GM19397 (cell line): ENCODE data around the gene TNPO3.
"Not testable (repeated sequence)": the region's sequence is repeated elsewhere in the genome, so short reads cannot be mapped to it uniquely, and the experiment has no call there.

ENCODE experiments used
- ATAC-seq: cut with Tn5 transposase; IDR thresholded peaks from one replicate; pipeline ENCODE4 v1.9.1; 2021; ENCODE audit warnings: mild to moderate bottlenecking, moderate library complexity; ENCODE audit not compliant: unreplicated experiment

TNPO3 gene

DNA sequence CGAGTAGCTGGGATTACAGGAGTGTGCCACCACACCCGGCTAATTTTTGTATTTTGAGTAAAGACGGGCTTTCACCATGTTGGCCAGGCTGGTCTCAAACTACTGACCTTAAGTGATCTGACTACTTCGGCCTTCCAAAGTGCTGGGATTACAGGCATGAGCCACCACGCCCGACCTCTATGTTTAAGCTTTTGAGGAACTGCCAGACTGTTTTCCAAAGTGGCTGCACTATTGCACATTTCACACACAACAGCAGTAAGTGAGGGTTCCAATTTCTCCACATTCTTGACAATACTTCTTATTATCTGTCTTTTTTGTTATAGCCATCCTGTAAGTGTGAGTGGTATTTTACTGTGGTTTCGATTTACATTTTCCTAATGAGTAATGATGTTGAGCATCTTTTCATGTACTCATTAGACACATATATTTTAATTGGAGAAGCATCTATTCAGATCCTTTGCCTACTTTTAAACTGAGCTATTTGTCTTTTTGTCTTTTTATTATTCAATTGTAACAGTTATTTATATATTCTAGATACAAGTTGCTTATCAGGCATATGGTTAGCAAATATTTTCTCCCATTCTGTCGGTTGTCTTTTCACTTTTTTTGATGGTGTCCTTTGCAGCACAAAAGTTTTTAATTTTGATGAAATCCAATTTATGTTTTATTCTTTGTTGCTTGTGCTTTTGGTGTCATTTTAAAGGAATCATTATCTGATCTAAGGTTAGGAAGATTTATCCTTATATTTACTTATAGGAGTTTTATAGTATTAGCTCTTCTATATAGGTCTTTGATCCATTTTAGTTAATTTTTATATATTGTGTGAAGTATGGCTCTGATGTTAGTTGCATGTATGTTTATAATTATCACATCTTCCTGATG lies 130.0 kb downstream of the TNPO3 start:
- ATAC-seq, result no peak

GRCh38 chr7:128923411-128923800 lies 131.5 kb downstream of the TNPO3 start:
- no peak for ATAC-seq

DNA sequence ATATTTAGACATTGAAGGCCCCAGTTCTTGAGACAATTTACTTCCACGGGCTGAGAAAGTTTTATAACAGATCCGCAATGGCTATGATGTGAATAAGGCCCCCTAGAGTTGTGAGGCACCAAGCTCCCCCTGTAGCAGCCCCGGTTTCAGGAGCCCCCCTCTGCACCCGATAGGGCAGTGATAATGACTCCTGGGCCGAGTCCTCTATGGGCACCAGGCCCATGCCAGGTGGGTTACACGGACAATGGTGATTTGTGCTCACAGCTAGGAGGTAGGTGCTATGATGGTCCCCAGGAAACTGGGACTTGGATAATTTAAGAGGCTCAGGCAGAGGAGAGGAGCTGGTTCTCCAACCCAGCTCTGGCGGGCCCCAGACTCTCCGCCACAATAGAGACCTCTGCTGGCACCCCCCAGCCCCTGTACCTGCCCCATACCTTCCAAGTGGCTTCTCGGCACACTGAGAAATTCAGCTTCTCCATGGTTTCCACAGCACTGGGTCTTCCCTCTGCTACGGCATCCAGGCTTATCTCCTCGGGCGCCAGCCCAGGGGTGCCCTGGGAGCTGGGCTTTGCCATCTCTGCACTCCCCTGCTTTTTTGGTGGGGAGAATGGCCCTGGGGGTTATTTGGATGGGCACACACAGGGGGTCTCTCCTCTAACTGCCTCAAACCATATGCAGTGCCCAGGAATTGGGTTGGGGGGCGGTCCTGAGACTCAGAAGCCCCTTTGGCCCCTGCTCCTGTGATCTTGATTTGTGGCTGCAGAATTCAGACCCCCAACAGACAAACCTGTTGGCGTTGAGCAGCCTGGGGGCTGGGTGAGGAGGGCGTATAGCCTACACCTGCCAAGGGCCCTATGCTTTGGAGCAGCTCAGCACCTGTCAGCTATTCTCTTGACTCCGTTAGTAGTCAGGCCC lies 132.2 kb downstream of the TNPO3 start:
- ATAC-seq, result no peak

DNA sequence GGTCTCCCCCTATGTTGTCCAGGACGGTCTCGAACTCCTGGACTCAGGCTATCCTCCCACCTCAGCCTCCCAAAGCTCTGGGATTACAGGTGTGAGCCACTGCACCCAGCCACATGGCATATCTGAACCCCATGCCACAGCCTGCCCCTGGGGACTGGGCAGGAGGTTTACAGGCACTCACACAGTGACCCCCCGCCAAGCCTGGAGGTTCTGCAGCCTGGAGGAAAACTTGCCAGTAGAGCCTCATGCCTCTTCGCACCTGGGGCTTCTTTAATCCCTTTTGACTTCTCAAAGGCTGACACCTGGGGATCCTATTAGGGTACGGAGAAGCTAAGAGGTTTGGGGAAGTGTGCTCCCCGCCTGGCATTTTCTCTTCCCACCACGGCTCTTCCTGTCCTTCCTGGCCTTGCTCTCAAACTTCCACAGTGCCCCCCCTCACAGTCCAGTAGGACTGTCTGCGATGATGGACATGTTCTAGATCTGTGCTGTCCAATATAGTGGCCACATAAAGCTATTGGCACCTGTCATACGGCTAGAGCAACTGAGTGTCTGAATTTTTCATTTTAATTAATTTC lies 133.0 kb downstream of the TNPO3 start:
- no peak for ATAC-seq

DNA sequence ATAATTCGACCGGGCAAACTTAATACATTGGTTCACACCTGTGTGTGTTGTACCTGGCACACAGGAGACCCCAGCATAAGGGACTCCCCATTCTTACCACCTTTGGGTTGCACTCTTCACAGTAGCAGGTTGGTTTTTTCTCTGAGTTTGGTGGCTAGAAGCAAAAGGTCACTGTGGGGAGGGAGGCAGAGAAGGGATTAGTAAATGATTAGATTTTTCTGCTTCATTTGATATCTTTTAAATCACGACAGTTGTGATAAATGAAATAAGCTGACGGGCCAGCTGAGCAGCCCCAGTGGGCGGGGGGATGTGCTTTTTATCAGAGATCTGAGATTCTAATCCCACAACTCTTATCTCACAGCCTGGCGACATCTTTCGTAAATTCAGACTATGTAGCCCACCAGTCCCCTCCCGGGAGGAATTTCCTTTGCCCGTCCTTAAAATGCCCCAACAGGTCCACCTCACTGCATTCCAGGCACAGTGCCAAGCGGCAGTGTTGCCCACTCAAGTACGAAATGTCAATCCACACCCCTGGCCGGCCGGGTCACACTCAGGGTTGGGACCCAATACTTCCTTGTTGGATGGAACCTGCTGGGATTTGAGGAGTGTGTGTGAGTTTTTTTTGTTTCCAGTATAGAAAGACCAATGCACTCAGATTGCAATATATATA lies 133.9 kb downstream of the TNPO3 start:
- ATAC-seq, result no peak

DNA sequence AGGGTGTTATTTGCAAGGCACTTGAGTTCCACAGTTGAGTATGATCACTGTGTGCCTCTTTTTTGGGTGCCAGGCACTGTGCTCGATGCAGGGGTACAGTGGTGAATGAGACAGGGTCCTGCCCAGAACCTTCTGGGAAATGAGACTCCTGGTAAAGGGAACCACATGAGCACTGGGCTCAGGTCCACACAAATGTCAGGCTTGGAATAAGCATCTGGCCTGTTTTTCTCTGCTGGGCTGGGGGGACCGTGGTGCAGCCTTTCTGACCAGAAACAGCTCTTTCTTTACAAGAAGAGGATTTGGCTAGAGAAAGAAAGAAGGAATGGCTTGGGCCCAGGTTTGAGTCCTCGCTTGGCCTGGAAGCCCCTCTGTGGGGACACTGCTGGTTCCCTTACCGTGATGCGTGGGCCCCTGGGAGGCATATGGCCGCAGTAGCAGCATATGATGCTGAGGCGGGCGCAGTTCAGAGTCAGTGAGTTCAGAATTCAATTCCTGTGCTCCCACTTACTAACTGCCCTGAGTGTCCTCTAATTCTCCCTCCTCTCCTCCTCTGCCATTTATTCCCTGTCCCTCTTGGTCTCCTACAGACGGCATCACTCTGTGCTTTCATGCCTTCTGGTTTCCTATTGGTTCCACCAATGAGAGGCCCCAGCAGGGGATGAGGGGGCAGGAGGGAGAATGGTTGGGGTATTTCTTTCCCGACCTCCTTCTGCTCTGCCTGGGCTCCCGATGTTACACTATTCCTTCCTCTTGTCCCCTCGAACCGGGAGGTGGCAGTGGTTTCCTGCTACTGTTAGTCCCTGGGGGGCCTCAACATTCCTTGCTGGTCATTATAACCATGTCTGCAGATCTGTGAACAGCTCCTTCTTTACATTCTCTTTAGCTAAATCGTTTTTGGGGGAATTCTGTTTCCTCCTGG lies 134.8 kb downstream of the TNPO3 start:
- ATAC-seq, result no peak

- ATAC-seq, result no peak
These were observed 135.7 kb downstream of the TNPO3 start for GRCh38 chr7:128919241-128919640.

- no peak for ATAC-seq
These were observed 136.8 kb downstream of the TNPO3 start for GRCh38 chr7:128918016-128918665.

DNA sequence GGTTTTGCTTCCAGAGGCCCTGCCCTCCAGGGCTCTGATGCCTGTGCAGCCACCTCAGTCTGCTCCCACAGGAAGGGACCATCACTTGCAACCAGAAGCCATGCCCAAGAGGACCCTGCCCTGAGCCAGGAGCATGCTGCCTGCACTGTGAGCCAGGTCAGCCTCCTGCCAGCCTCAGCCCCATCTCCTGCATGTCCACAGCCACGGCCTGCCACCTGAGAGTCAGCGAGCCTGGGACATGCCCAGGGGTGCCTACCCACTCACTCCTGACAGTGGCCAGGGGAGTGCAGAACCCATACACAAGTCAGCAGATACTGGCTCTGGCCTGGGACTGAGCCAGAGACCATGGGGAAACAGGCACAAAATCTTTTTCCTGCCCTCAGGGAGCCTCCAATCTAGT lies 137.8 kb downstream of the TNPO3 start:
- no peak for ATAC-seq

DNA sequence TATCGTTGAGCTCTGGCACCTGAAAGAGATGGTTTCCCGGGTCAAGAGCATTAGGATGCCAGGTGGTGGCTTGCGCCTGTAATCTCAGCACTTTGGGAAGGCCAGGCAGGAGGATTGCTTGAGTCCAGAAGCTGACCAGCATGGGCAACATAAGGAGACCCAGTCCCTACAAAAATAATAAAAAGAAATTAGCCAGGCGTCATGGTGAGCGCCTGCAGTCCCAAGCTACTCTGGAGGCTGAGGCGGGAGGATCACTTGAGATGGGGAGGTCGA lies 138.3 kb downstream of the TNPO3 start:
- ATAC-seq, result no peak

- ATAC-seq, result no peak
These were observed 138.9 kb downstream of the TNPO3 start for GRCh38 chr7:128915841-128916642.

- ATAC-seq, result no peak
These were observed 139.6 kb downstream of the TNPO3 start for GRCh38 chr7:128915271-128915819.

- no peak for ATAC-seq
These were observed 140.3 kb downstream of the TNPO3 start for GRCh38 chr7:128914566-128915151.

DNA sequence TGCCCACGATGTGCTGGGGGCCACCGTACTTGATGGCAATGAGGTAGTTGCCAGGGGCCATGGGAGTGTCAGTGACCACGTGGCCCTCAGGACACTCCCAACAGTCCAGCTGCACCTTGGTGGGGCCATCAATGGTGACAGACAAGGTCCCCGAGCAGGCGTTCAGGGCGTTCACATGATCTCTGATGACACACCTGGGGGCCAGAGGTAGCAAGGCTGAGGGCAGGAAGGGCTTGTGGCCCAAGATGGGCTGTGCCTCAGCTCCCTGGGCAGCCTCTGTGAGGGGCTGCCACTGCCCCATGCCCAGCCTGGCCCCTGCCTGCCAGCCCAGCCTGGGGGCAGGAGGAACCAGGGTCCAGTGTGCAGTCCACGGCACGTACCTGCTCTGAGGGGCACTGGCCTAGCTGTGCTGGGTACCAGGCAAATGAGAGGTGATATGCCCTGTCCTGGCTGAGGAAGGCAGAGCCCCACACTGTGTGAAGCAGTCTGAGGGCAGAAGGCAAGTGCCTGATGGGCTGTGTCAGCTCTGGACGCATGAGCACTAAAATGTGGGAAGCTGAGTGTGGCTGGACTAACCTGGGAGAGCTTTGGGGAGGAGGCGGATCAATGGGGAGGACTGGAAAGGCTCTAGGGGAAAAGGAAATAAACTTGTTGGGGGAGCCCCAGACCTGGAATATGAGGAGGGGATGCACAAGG lies 140.9 kb downstream of the TNPO3 start:
- no peak for ATAC-seq

DNA sequence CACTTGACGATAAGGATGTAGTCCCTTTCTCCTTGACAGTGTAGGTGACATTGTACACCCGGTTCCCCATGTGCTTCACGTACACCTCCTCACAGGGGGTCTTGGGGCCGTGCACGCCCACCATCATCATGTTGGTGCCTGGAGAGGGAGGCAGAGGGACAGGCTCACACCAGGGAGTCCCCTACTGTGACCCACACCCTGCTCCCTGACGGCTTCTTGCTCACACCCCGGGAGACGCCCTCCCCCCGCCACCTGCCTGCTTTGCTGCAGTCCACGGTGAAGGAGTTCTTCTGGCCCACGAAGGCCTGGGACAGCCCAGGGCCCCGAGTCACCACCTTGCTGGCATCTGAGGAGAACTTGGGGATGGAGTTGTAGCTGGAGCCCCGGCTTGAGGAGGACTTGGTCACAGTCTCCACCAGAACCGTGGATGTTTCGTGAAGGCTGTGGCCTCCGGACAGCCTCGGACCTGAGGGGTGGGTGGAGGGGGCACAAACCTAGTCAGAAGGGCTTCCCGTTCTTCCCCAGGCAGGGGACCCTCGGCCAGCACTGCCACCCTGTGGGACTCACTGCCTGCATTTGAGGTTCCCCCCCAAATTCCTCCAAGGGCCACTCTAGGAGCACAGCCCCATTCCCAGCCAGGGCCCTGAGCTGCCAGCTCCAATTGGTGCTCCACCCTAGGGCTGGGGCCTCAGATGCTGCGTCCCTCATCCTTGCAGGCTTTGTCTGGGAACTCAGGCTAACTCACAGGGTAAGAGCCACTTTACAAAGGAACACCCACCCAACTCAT lies 142.0 kb downstream of the TNPO3 start:
- ATAC-seq, result not testable (repeated sequence)

DNA sequence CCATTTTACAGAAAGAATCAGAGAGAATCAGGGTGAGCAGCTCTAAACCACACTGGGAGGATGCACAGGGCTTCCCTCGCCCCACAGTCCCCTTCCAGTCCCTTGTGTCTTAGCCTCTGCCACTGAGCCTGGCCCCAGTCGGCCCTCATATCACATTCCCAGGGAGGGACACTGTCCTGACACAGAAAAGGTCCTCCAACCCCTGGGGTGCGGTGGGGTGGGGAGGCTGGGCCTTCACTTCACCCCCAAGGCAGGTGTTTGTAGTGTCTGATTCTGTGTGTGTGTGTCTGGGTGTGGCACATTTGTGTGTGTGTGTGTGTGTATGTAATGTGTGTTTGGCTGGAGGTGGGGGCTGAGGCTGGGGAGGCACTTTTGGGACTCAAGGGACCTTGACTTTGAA lies 142.6 kb downstream of the TNPO3 start:
- no peak for ATAC-seq
